ENCODE results near the gene FDCSP.
"Not testable (repeated sequence)": the region's sequence is repeated elsewhere in the genome, so short reads cannot be mapped to it uniquely, and the experiment has no call there.

The FDCSP gene

DNA sequence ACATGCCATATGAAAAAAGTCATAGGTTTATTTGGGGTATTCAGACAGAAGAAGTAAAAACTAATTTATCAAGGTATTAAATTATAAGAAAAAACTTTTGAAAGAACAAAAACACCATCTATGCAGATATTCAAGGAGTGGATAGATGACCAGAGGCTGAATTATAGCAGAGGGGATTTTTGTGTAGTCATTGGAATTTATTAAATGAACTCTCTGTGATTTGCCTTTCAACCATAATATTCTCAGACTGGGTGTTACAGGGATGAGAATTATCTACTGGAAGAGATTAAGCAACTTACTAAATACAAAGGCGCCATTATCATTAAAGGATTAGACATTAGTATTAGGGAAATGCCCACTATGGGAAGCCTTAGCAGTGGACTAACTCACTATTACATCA is 9.4 kb upstream of the FDCSP start:
- not testable (repeated sequence) for H3K36me3 ChIP-seq (replicated peaks; ENCODE audit: low read depth, low read length); H4K20me1 ChIP-seq (ENCODE audit: insufficient read depth, low read length); H3K79me2 ChIP-seq (ENCODE audit: low read length); H3K4me1 ChIP-seq (ENCODE audit: low read length); H3K9me3 ChIP-seq (ENCODE audit: insufficient read depth, low read length); H3K27me3 ChIP-seq (ENCODE audit: low read depth, low read length); H3K9ac ChIP-seq (ENCODE audit: low read length); H3K4me3 ChIP-seq (ENCODE audit: low read length); H3K4me2 ChIP-seq (ENCODE audit: low read length); H2AFZ ChIP-seq (ENCODE audit: low read depth, low read length); H3K27ac ChIP-seq (ENCODE audit: low read length)

DNA sequence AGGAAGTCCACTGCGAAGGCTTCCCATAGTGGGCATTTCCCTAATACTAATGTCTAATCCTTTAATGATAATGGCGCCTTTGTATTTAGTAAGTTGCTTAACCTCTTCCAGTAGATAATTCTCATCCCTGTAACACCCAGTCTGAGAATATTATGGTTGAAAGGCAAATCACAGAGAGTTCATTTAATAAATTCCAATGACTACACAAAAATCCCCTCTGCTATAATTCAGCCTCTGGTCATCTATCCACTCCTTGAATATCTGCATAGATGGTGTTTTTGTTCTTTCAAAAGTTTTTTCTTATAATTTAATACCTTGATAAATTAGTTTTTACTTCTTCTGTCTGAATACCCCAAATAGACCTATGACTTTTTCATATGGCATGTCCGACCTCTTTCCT is 4.5 kb upstream of the FDCSP start:
- H4K20me1 ChIP-seq (ENCODE audit: insufficient read depth, low read length); H3K27me3 ChIP-seq (ENCODE audit: low read depth, low read length); H3K36me3 ChIP-seq (replicated peaks; ENCODE audit: low read depth, low read length); H3K4me3 ChIP-seq (ENCODE audit: low read length); H3K4me2 ChIP-seq (ENCODE audit: low read length); H3K27ac ChIP-seq (ENCODE audit: low read length); H3K79me2 ChIP-seq (ENCODE audit: low read length); H3K9me3 ChIP-seq (ENCODE audit: insufficient read depth, low read length); H3K9ac ChIP-seq (ENCODE audit: low read length); H3K4me1 ChIP-seq (ENCODE audit: low read length); H2AFZ ChIP-seq (ENCODE audit: low read depth, low read length): not testable (repeated sequence)

DNA sequence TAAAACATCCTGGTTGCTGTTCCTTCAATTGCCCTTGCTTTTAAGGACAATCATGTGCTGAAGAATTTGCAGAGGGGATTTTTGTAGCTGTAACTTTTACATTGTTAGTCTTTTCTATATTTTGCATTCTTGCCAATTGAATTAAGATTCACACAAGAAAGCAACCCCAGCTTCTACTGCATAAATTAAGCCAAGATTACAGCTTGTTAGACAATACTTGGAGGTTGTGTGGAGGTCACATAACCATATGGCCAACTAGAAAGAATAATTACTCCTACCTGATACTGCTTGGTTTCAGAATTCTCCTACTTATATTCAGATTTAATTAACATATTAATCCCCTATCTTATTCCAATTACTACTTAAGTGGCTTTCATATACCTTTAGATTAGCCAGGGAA is 4.1 kb upstream of the FDCSP start:
- H4K20me1 ChIP-seq (ENCODE audit: insufficient read depth, low read length); H3K79me2 ChIP-seq (ENCODE audit: low read length); H3K9me3 ChIP-seq (ENCODE audit: insufficient read depth, low read length); H3K4me1 ChIP-seq (ENCODE audit: low read length); H2AFZ ChIP-seq (ENCODE audit: low read depth, low read length); H3K36me3 ChIP-seq (replicated peaks; ENCODE audit: low read depth, low read length); H3K4me3 ChIP-seq (ENCODE audit: low read length); H3K27ac ChIP-seq (ENCODE audit: low read length); H3K9ac ChIP-seq (ENCODE audit: low read length); H3K27me3 ChIP-seq (ENCODE audit: low read depth, low read length); H3K4me2 ChIP-seq (ENCODE audit: low read length): not testable (repeated sequence)

DNA sequence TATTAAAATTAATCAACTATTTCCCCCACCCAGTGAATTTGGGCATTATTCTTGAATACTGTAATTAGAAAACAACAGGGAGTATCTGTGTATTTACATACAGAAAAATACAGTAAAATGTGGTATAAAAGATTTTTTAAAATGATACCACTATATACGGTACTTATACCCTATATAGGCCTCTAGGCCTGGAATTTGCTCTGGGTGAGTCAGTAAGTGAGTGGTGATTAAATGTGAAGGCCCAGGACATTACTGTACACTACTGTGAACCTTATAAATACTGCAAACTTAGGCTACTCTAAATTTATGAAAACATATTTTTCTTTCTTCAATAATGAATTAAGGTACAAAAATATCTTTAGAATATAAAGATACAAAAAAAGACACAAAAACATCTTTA is 10.2 kb downstream of the FDCSP start:
- no peaks in the 10 kb centered on the region for H3K27me3 ChIP-seq (ENCODE audit: low read depth, low read length)
- no peaks in the 10 kb centered on the region for H4K20me1 ChIP-seq (ENCODE audit: insufficient read depth, low read length)
- no peak overlapping the region for H3K9ac ChIP-seq (ENCODE audit: low read length)
- no peak overlapping the region for H3K4me3 ChIP-seq (ENCODE audit: low read length)
- no peaks in the 10 kb centered on the region for H3K36me3 ChIP-seq (replicated peaks; ENCODE audit: low read depth, low read length)
- H2AFZ ChIP-seq (ENCODE audit: low read depth, low read length): no peak overlapping the region
- no peak for TF ChIP-seq EZH2phosphoT487 (IDR thresholded peaks at IDR 0.05; ENCODE audit: low read depth)
- TF ChIP-seq, protein P1, sequence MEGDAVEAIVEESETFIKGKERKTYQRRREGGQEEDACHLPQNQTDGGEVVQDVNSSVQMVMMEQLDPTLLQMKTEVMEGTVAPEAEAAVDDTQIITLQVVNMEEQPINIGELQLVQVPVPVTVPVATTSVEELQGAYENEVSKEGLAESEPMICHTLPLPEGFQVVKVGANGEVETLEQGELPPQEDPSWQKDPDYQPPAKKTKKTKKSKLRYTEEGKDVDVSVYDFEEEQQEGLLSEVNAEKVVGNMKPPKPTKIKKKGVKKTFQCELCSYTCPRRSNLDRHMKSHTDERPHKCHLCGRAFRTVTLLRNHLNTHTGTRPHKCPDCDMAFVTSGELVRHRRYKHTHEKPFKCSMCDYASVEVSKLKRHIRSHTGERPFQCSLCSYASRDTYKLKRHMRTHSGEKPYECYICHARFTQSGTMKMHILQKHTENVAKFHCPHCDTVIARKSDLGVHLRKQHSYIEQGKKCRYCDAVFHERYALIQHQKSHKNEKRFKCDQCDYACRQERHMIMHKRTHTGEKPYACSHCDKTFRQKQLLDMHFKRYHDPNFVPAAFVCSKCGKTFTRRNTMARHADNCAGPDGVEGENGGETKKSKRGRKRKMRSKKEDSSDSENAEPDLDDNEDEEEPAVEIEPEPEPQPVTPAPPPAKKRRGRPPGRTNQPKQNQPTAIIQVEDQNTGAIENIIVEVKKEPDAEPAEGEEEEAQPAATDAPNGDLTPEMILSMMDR (IDR thresholded peaks at IDR 0.05; ENCODE audit: low read depth, low read length): no peak
- no peaks in the 10 kb centered on the region for H3K9me3 ChIP-seq (ENCODE audit: insufficient read depth, low read length)
- peaks cover 4% of the 10 kb centered on the region for H3K4me1 ChIP-seq (ENCODE audit: low read length)
- no peak overlapping the region for H3K4me2 ChIP-seq (ENCODE audit: low read length)
- H3K79me2 ChIP-seq (ENCODE audit: low read length): no peaks in the 10 kb centered on the region
- H3K27ac ChIP-seq (ENCODE audit: low read length): no peak overlapping the region

DNA sequence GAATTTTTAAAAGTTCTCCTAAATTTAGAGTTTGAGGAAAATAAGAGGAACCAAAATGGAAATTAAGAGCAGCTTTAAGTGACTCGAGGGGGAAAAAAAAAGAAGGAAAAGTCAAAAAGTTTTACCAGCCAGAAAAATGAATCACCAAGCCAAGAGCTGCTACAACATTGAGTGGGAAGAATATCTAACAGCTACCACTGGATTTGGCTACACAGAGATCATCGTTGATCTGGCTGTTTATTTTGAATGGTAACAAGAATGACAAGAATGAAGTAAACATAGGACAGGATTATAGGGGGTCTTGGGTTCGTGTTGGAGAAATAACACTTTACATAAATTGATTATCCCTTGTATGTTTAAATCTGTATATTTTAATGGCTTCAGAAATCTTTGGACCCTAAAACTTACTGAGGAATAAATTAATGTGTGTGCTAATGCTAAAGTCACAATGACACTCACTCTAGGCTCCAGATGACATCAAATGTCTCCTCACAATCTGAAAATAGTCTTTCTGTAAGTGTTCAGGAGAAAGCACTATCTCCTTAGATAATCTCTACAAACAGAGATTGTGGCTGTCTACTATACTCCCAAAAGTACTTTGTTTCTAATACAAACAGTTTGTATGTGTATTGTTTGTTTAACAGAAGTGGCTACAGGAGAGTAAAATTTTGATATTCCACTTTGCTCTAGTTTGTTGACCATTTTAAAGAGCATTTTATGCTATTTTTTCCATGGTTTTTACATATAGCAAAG is 13.4 kb downstream of the FDCSP start:
- H3K36me3 ChIP-seq (replicated peaks; ENCODE audit: low read depth, low read length): no peaks in the 10 kb centered on the region
- no peaks in the 10 kb centered on the region for H3K79me2 ChIP-seq (ENCODE audit: low read length)
- TF ChIP-seq, protein P1 (IDR thresholded peaks at IDR 0.05; ENCODE audit: low read depth, low read length): no peak
- no peak for TF ChIP-seq EZH2phosphoT487 (IDR thresholded peaks at IDR 0.05; ENCODE audit: low read depth)
- no peak overlapping the region for H3K27ac ChIP-seq (ENCODE audit: low read length)
- H2AFZ ChIP-seq (ENCODE audit: low read depth, low read length): no peak overlapping the region
- H3K4me3 ChIP-seq (ENCODE audit: low read length): no peak overlapping the region
- no peaks in the 10 kb centered on the region for H3K9me3 ChIP-seq (ENCODE audit: insufficient read depth, low read length)
- no peaks in the 10 kb centered on the region for H3K27me3 ChIP-seq (ENCODE audit: low read depth, low read length)
- no peaks in the 10 kb centered on the region for H4K20me1 ChIP-seq (ENCODE audit: insufficient read depth, low read length)
- H3K9ac ChIP-seq (ENCODE audit: low read length): no peak overlapping the region
- H3K4me2 ChIP-seq (ENCODE audit: low read length): no peak overlapping the region
- no peaks in the 10 kb centered on the region for H3K4me1 ChIP-seq (ENCODE audit: low read length)

All from OCI-LY3 (cell line).